GM18519 (cell line): ENCODE data around the gene FASTK.
A peak's percentile ranks its signal among the peaks of the same experiment; 100 is the strongest.

ENCODE experiments used
- ATAC-seq: cut with Tn5 transposase; IDR thresholded peaks from one replicate; pipeline ENCODE4 v1.9.1; 2021; ENCODE audit warnings: mild to moderate bottlenecking, moderate library complexity; ENCODE audit not compliant: unreplicated experiment, low FRiP score

FASTK gene

GRCh38 chr7:151080522-151081169 lies at the start of gene FASTK:
Gene FASTK, minus strand, starts transcription at chr7:151080809. Its CDS starts 43 bp downstream, at chr7:151080766.
- ATAC-seq, result peak; percentile 59

DNA sequence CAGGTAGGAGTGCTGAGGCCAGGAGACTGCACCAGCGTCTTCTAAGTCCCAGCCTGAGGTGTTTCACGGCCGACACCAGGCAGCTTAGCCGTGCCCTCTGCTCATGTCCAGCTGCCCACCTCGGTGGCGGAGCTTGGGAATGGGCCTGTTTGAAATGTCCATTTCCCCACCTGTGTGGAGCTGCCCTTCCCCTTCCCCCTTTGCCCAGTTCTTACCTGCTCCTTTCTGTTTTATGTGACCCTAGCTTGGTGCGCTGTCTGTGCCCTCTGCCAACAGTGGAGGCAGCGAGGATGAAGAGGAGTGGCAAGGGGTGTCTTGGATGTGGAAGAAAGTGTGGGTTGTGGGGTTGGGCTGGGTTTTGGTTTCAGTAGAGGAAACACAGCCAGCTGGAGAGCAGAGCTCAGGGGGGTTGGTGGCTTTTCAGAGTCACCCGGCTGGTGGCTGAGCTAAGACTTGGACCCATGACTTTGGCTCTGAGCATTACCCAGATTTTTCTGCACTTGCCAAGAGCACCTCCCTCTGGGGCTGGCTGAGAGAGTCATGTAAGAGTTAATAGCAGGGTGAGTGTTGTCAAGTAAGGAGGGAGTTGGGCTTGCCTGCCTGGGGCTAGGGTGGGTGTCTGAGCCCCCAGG lies 49.5 kb upstream of the FASTK start:
- no peak for ATAC-seq

- ATAC-seq, result no peak
Measured at GRCh38 chr7:151129117-151129959, 48.7 kb upstream of the FASTK start.

GRCh38 chr7:151128716-151129115 lies 48.1 kb upstream of the FASTK start:
- no peak for ATAC-seq

GRCh38 chr7:151128144-151128543 lies 47.5 kb upstream of the FASTK start:
- ATAC-seq, result no peak

GRCh38 chr7:151126491-151127137 lies 46.0 kb upstream of the FASTK start:
- no peak for ATAC-seq

DNA sequence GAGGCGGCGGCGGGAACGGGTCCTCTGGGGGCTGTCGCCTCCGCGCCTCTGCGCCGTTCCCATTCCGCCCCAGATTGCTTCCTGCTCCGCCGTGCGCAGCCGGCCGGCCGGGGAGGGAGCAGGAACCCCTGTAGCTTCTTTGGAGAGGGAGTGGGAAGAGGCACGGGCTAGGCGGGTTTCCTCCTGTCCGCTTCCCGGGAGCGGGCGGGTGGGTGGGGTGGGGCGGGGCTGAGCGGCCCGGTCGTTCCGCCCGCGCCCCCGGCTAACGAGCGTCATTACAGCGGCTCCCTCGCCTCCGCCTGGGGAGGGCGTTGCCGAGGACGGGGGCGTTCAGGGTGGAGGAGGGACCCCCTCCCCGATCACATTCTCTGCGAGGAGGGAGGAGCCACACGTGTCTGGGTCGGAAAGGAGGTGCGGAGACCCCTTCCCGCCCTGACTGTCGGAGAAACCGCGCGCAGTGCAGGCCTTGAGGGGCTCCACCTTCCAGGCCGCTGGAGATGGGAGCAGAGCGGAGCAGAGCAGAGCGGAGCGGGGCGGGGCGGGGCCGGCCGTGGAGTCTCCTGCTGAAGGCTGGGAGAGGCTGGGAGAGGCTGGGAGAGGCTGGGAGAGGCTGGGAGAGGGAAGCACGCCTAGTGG lies 45.4 kb upstream of the FASTK start:
- ATAC-seq, result no peak

GRCh38 chr7:151125470-151125845 lies 44.8 kb upstream of the FASTK start:
- no peak for ATAC-seq

- ATAC-seq, result no peak
Measured at GRCh38 chr7:151124899-151125399, 44.3 kb upstream of the FASTK start.

DNA sequence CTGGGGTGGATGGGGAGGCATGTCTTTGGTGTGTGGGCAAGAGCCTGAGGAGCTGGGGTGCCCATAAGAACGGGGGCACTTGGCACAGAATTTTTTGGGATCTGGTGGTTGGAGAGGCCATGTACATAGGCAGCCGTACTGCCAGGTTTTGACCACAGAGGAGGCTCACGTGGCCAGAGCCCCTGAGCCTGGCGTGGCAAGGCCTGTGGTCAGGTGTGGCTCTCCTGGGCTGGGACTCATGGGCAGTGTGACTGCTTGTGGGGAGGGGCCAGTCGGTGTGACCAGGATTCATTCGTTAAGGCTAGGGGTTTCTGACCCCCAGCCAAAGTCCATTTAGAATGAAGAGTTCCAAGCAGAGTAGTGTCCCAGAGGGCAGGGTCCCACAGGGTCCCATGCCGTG lies 43.9 kb upstream of the FASTK start:
- ATAC-seq, result no peak

- peak; percentile 69 for ATAC-seq
Measured at GRCh38 chr7:151123822-151124464, 43.3 kb upstream of the FASTK start.

GRCh38 chr7:151123158-151123821 lies 42.7 kb upstream of the FASTK start:
- ATAC-seq, result no peak

GRCh38 chr7:151122796-151123157 lies 42.2 kb upstream of the FASTK start:
- no peak for ATAC-seq

DNA sequence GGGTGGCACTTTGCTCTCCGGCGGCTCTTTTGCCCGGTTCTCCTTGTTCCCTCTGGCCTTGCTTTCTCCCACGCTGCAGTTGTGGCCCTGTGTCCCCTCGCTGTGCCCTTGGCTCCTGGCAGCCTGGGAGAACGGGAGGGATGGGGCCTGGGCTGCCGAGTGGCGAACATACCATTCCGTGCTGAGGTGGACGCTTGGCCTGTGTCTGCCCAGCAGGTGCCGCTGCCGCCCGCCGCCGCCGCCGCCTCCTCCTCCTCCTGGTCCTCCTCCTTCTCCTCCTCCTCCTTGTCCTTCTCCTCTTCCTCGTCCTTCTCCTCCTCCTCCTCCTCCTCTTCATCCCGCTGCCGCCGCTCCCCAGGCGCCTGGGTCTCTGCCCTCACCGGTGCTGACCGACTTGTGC lies 41.7 kb upstream of the FASTK start:
- ATAC-seq, result no peak

DNA sequence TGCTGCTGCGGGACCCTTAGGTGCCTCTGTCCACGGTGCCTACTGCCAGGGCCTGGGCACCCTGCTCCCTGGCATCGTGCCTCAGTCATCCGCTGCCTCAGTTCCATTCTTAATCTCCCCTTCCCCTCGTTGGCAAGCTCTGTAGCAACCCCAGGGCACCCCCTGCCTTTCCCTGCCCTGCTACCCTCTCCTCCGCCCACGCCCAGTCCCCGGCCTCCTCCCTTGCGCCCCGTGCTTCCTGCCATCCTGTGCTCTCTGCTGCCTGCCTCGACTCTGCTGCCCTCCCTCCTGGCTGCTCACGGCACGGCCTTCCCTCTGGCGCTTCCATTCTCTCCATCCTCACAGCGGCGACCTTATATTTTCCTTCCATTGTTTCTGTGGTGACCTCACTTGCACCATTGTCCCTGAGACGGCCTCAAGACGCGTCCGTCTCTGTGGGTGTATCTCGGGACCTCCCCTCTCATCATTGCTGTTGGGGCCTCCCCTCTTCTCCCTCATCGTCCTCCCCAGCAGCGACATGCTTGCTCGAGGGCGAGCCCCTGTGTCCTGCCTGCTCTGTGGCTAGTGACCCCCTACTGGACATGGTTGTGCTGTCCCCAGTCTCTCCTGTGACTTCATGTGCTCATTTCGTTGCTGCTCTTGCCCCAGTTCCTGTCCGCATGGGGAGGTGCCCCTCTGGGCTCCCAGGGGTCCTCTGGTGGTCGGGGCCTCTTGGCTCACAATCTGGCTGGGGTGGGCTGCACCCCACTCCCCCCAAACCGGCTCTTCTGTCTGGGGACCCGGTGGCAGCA lies 41.0 kb upstream of the FASTK start:
- ATAC-seq, result no peak

- ATAC-seq, result no peak
Measured at GRCh38 chr7:151120896-151121295, 40.3 kb upstream of the FASTK start.

- no peak for ATAC-seq
Measured at GRCh38 chr7:151119902-151120301, 39.3 kb upstream of the FASTK start.

DNA sequence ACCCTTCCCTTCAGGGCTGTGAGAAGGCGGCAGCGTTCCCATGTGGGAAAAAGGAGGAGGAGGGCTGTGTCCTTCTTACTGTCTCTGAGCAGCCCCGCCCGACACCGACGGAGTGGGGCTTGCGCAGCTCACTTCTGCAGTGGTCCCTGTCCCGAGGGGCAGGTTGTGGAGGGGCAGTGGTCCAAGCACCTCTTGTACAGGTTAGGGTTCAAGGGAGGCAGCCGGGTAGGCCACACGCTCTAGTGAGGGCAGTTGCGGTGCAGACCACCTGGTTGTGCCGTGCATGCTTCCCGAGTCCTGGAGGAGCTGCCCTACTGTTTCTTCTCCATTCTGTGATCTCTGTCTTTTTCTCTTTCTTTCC lies 38.4 kb upstream of the FASTK start:
- no peak for ATAC-seq
